ENCODE measurements around the gene DOCK2.

DNA sequence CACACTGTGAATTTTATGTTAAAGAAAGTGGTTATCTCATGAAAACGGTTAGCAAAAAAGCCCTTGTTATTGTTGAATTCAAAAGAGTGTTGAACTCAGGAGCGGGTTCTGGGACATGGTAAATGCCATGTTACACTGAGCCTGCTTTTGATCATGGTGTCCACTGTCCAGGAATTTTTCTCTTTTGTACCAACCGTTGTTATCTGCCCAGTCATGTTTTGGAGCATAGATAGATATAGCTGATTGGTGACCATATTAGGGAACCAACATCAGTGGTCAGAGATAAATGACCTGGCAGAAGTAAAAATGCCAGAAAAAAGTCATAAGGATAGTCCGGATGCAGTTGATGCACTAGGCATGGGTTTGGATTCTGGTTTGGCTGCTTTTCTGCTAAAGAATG, 29.3 kb downstream of the DOCK2 start:
- TF ChIP-seq, protein P1, sequence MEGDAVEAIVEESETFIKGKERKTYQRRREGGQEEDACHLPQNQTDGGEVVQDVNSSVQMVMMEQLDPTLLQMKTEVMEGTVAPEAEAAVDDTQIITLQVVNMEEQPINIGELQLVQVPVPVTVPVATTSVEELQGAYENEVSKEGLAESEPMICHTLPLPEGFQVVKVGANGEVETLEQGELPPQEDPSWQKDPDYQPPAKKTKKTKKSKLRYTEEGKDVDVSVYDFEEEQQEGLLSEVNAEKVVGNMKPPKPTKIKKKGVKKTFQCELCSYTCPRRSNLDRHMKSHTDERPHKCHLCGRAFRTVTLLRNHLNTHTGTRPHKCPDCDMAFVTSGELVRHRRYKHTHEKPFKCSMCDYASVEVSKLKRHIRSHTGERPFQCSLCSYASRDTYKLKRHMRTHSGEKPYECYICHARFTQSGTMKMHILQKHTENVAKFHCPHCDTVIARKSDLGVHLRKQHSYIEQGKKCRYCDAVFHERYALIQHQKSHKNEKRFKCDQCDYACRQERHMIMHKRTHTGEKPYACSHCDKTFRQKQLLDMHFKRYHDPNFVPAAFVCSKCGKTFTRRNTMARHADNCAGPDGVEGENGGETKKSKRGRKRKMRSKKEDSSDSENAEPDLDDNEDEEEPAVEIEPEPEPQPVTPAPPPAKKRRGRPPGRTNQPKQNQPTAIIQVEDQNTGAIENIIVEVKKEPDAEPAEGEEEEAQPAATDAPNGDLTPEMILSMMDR (IDR thresholded peaks at IDR 0.05; ENCODE audit: low read depth, low read length, poor library complexity, severe bottlenecking): no peak
- TF ChIP-seq EZH2phosphoT487 (IDR thresholded peaks at IDR 0.05; ENCODE audit: borderline replicate concordance, low read length): no peak

Data from DOHH2 (cell line).